Retinal pigment epithelial cell (primary cell): ENCODE measurements around the gene RBPJ.

Source experiments
- DNase-seq: peaks from one replicate; pipeline ENCODE4 v3.0.0-alpha.2; 2010; ENCODE audit warnings: low read depth
- H3K4me3 ChIP-seq: 2 replicates; pipeline ENCODE4 v1.5.1; 2011; ENCODE audit warnings: mild to moderate bottlenecking, low read length, control low read depth, moderate library complexity
- TF ChIP-seq, protein P1 (sequence below): conservative IDR thresholded peaks from 2 replicates; pipeline ENCODE4 v1.5.1; 2011; ENCODE audit warnings: low read depth, low read length, control low read depth, inconsistent platforms

Gene RBPJ

GRCh38 chr4:26484516-26484915, 163.7 kb downstream of the RBPJ start:
- no peak for DNase-seq
- TF ChIP-seq, protein P1, sequence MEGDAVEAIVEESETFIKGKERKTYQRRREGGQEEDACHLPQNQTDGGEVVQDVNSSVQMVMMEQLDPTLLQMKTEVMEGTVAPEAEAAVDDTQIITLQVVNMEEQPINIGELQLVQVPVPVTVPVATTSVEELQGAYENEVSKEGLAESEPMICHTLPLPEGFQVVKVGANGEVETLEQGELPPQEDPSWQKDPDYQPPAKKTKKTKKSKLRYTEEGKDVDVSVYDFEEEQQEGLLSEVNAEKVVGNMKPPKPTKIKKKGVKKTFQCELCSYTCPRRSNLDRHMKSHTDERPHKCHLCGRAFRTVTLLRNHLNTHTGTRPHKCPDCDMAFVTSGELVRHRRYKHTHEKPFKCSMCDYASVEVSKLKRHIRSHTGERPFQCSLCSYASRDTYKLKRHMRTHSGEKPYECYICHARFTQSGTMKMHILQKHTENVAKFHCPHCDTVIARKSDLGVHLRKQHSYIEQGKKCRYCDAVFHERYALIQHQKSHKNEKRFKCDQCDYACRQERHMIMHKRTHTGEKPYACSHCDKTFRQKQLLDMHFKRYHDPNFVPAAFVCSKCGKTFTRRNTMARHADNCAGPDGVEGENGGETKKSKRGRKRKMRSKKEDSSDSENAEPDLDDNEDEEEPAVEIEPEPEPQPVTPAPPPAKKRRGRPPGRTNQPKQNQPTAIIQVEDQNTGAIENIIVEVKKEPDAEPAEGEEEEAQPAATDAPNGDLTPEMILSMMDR = no peak
- H3K4me3 ChIP-seq = no peak overlapping the region
